Caco-2 (cell line): ENCODE data around the gene ECM2. TPM values are rescaled to one million over a fixed set of nuclear protein-coding genes. Genes with fewer than 3 reads are reported as not detected.

Experiments
- BruUV-seq: library from RNA; stranded (reverse); fragments of 400-500 nt; replicated peaks from 2 replicates; lab custom pipeline; 2021; lab: Mats Ljungman, UMichigan
- CTCF ChIA-PET: fragments of 300-600 bp; sonication (Branson Sonifier 250); formaldehyde crosslinking; loops from one replicate; lab custom pipeline; 2022; ENCODE audit warnings: antibody characterized with exemption; lab: Charles Lee
- POLR2A ChIA-PET: fragments of 300-600 bp; sonication (Branson Sonifier 250); formaldehyde crosslinking; loops from one replicate; lab custom pipeline; 2022; ENCODE audit warnings: antibody characterized with exemption; lab: Charles Lee
- DNase-seq, 2 experiments: peaks; one replicate each; pipeline versions ENCODE4 v3.0.0 to v3.0.0-alpha.2; 2020 to 2022
- H3K27me3 ChIP-seq: replicated peaks from 2 replicates; pipeline ENCODE4 v1.6.0; 2011; ENCODE audit warnings: low read length; ENCODE audit not compliant: control insufficient read depth, insufficient read depth
- H3K36me3 ChIP-seq: 2 replicates; pipeline ENCODE4 v1.5.1; 2011; ENCODE audit warnings: low read length; ENCODE audit not compliant: control insufficient read depth, insufficient read depth
- H3K4me1 ChIP-seq: fragments of 250-450 bp; sonication (Bioruptor Pico); 2 replicates; pipeline ENCODE4 v1.5.1; 2020; ENCODE audit warnings: mild to moderate bottlenecking
- H3K4me3 ChIP-seq: 2 replicates; pipeline ENCODE4 v1.5.1; 2011; ENCODE audit warnings: low read depth, mild to moderate bottlenecking, control low read depth, low read length
- H3K9me3 ChIP-seq: fragments of 250-450 bp; sonication (Bioruptor Pico); 2 replicates; pipeline ENCODE4 v1.5.1; 2020; ENCODE audit warnings: mild to moderate bottlenecking, moderate library complexity
- H3K27ac Mint-ChIP-seq: one replicate; pipeline ENCODE4 v1.8.0; 2022; ENCODE audit warnings: mixed read lengths; ENCODE audit not compliant: unreplicated experiment
- H3K27me3 Mint-ChIP-seq: one replicate; pipeline ENCODE4 v1.8.0; 2022; ENCODE audit warnings: mixed read lengths; ENCODE audit not compliant: insufficient read depth, unreplicated experiment
- H3K36me3 Mint-ChIP-seq: one replicate; pipeline ENCODE4 v1.8.0; 2022; ENCODE audit warnings: mild to moderate bottlenecking, mixed read lengths; ENCODE audit not compliant: insufficient read depth, unreplicated experiment
- H3K4me1 Mint-ChIP-seq: one replicate; pipeline ENCODE4 v1.8.0; 2022; ENCODE audit warnings: low read depth, mixed read lengths; ENCODE audit not compliant: unreplicated experiment
- H3K4me3 Mint-ChIP-seq: one replicate; pipeline ENCODE4 v1.8.0; 2022; ENCODE audit warnings: mild to moderate bottlenecking, moderate library complexity, mixed read lengths; ENCODE audit not compliant: unreplicated experiment
- H3K9me3 Mint-ChIP-seq: one replicate; pipeline ENCODE4 v1.8.0; 2022; ENCODE audit warnings: mixed read lengths; ENCODE audit not compliant: unreplicated experiment
- CTCF ChIP-seq, 2 experiments: fragments of 200-600 bp in 1 of 2; IDR thresholded peaks; 1 replicate in 1 of 2; 2 replicates in 1 of 2; pipeline versions ENCODE4 v1.5.1 to v1.8.0; 2011 to 2022; ENCODE audit warnings: antibody characterized with exemption in 1 of 2, control low read depth in 1 of 2, inconsistent platforms in 1 of 2, low read depth in 1 of 2, low read length in 1 of 2, mild to moderate bottlenecking in 1 of 2, moderate library complexity in 1 of 2; ENCODE audit not compliant: insufficient read depth in 1 of 2, severe bottlenecking in 1 of 2, unreplicated experiment in 1 of 2
- intact Hi-C: fragments of 100-400 bp; cut with micrococcal nuclease; formaldehyde crosslinking; loops from one replicate; pipeline ENCODE4 v1.10.0; 2022; ENCODE audit not compliant: unreplicated experiment
- total RNA-seq: library from RNA; stranded (reverse); gene quantifications from 2 replicates; pipeline ENCODE4 v1.2.3, GENCODE V29; 2022

ECM2 gene
- total RNA-seq, 1 experiment from 2014 or later, result not detected

- Histone ChIP-seq H3K27me3 (no peaks in the 10 kb centered on the region), H3K4me1 (peaks cover 6% of the 10 kb centered on the region; the same call in 1 of the 2 replicates), H3K9me3 (no peaks in the 10 kb centered on the region), H3K36me3 (no peaks in the 10 kb centered on the region), H3K4me3 (no peak overlapping the region)
- no peaks in the 10 kb centered on the region for H3K27me3 Mint-ChIP-seq
- no peaks in the 10 kb centered on the region for H3K9me3 Mint-ChIP-seq
- peaks cover 9% of the 10 kb centered on the region for H3K4me1 Mint-ChIP-seq
- H3K36me3 Mint-ChIP-seq, result no peaks in the 10 kb centered on the region
- H3K4me3 Mint-ChIP-seq, result no peak overlapping the region
- H3K27ac Mint-ChIP-seq, result no peak overlapping the region
- no peak for TF ChIP-seq CTCF (IDR thresholded peaks at IDR 0.05; ENCODE audit: insufficient read depth in 1 of 2, low read depth in 1 of 2, low read length in 1 of 2, severe bottlenecking in 1 of 2, unreplicated experiment in 1 of 2)
- DNase-seq, result no peak
- BruUV-seq, result no TSS peak
- POLR2A ChIA-PET, result no interaction called here
- intact Hi-C loops, result no loop called here
- CTCF ChIA-PET, result no interaction called here
Measured at GRCh38 chr9:92484563-92484962, 51.2 kb downstream of the ECM2 start.

- H3K27ac Mint-ChIP-seq, result no peak overlapping the region
- H3K27me3 ChIP-seq, result no peaks in the 10 kb centered on the region
- peaks cover 6% of the 10 kb centered on the region; the same call in 1 of the 2 replicates for H3K4me1 ChIP-seq
- H3K36me3 Mint-ChIP-seq, result no peaks in the 10 kb centered on the region
- no peaks in the 10 kb centered on the region for H3K27me3 Mint-ChIP-seq
- ChIA-PET CTCF (no interaction called here), POLR2A (no interaction called here)
- DNase-seq, result no peak
- intact Hi-C loops, result no loop called here
- BruUV-seq, result no TSS peak
- H3K4me3 ChIP-seq, result no peak overlapping the region
- H3K9me3 ChIP-seq, result no peaks in the 10 kb centered on the region
- TF ChIP-seq CTCF (IDR thresholded peaks at IDR 0.05; ENCODE audit: insufficient read depth in 1 of 2, low read depth in 1 of 2, low read length in 1 of 2, severe bottlenecking in 1 of 2, unreplicated experiment in 1 of 2), result no peak
- H3K4me1 Mint-ChIP-seq, result peaks cover 9% of the 10 kb centered on the region
- no peaks in the 10 kb centered on the region for H3K36me3 ChIP-seq
- H3K9me3 Mint-ChIP-seq, result no peaks in the 10 kb centered on the region
- H3K4me3 Mint-ChIP-seq, result no peak overlapping the region
Measured at GRCh38 chr9:92483627-92484545, 51.9 kb downstream of the ECM2 start.

- H3K4me3 Mint-ChIP-seq, result no peak overlapping the region
- H3K9me3 ChIP-seq, result no peaks in the 10 kb centered on the region
- intact Hi-C loops, result no loop called here
- no peak overlapping the region for H3K27ac Mint-ChIP-seq
- H3K4me3 ChIP-seq, result no peak overlapping the region
- H3K9me3 Mint-ChIP-seq, result no peaks in the 10 kb centered on the region
- no peaks in the 10 kb centered on the region for H3K36me3 ChIP-seq
- ChIA-PET CTCF (no interaction called here), POLR2A (no interaction called here)
- no peak for TF ChIP-seq CTCF (IDR thresholded peaks at IDR 0.05; ENCODE audit: insufficient read depth in 1 of 2, low read depth in 1 of 2, low read length in 1 of 2, severe bottlenecking in 1 of 2, unreplicated experiment in 1 of 2)
- DNase-seq, result no peak
- H3K36me3 Mint-ChIP-seq, result no peaks in the 10 kb centered on the region
- peaks cover 9% of the 10 kb centered on the region for H3K4me1 Mint-ChIP-seq
- no TSS peak for BruUV-seq
- no peaks in the 10 kb centered on the region for H3K27me3 ChIP-seq
- H3K4me1 ChIP-seq, result peaks cover 6% of the 10 kb centered on the region; the same call in 1 of the 2 replicates
- H3K27me3 Mint-ChIP-seq, result no peaks in the 10 kb centered on the region
Measured at GRCh38 chr9:92482805-92483204, 53.0 kb downstream of the ECM2 start.
